Ishikawa (cell line): ENCODE measurements around the gene RBM4.

Experiments
- CEBPB ChIP-seq: IDR thresholded peaks from 2 replicates; pipeline ENCODE4 v1.6.1; 2012
- CREB1 ChIP-seq: IDR thresholded peaks from 2 replicates; pipeline ENCODE4 v1.6.1; 2012; ENCODE audit warnings: low read depth
- EGR1 ChIP-seq: IDR thresholded peaks from 2 replicates; pipeline ENCODE4 v1.6.1; 2012
- EP300 ChIP-seq: IDR thresholded peaks from 2 replicates; pipeline ENCODE4 v1.6.1; 2012; ENCODE audit warnings: borderline replicate concordance
- FOXM1 ChIP-seq: IDR thresholded peaks from 2 replicates; pipeline ENCODE4 v1.6.1; 2012; ENCODE audit warnings: low read depth, borderline replicate concordance
- MAX ChIP-seq: IDR thresholded peaks from 2 replicates; pipeline ENCODE4 v1.6.1; 2012
- NFIC ChIP-seq: IDR thresholded peaks from 2 replicates; pipeline ENCODE4 v1.6.1; 2012
- RAD21 ChIP-seq: IDR thresholded peaks from 2 replicates; pipeline ENCODE4 v1.6.1; 2012; ENCODE audit warnings: low read depth
- REST ChIP-seq: IDR thresholded peaks from 2 replicates; pipeline ENCODE4 v1.6.1; 2012; ENCODE audit warnings: low read depth, mild to moderate bottlenecking
- TAF1 ChIP-seq: IDR thresholded peaks from 2 replicates; pipeline ENCODE4 v1.6.1; 2012; ENCODE audit warnings: low read depth, mild to moderate bottlenecking
- TCF12 ChIP-seq: IDR thresholded peaks from 2 replicates; pipeline ENCODE4 v1.6.1; 2012; ENCODE audit warnings: low read depth
- TEAD4 ChIP-seq: IDR thresholded peaks from 2 replicates; pipeline ENCODE4 v1.6.1; 2012
- USF1 ChIP-seq: IDR thresholded peaks from 2 replicates; pipeline ENCODE4 v1.6.1; 2012
- YY1 ChIP-seq: IDR thresholded peaks from 2 replicates; pipeline ENCODE4 v1.6.1; 2012; ENCODE audit warnings: low read depth

GRCh38 chr11:66693356-66694055 is 55.0 kb downstream of the RBM4 start:
- TF ChIP-seq FOXM1 (no peak), YY1 (no peak), EGR1 (no peak), RAD21 (no peak), REST (no peak), EP300 (no peak), CEBPB (no peak), MAX (no peak), USF1 (no peak), CREB1 (no peak), NFIC (no peak), TCF12 (no peak), TAF1 (no peak), TEAD4 (no peak)
